Measurements from ENCODE around the gene CSRNP3.

- no peak for TF ChIP-seq EZH2phosphoT487 (IDR thresholded peaks at IDR 0.05; ENCODE audit: borderline replicate concordance)
- TF ChIP-seq POLR2AphosphoS5 (IDR thresholded peaks at IDR 0.05; ENCODE audit: low read depth, low read length) = no peak
- no peak for TF ChIP-seq CTCF (IDR thresholded peaks at IDR 0.05 in 2 of 3, conservative IDR thresholded peaks at IDR 0.05 in 1 of 3; ENCODE audit: borderline replicate concordance in 1 of 3, insufficient read depth in 1 of 3, low read depth in 2 of 3, low read length in 2 of 3)
- no peak for TF ChIP-seq EZH2 (IDR thresholded peaks at IDR 0.05)
- TF ChIP-seq, protein P1, sequence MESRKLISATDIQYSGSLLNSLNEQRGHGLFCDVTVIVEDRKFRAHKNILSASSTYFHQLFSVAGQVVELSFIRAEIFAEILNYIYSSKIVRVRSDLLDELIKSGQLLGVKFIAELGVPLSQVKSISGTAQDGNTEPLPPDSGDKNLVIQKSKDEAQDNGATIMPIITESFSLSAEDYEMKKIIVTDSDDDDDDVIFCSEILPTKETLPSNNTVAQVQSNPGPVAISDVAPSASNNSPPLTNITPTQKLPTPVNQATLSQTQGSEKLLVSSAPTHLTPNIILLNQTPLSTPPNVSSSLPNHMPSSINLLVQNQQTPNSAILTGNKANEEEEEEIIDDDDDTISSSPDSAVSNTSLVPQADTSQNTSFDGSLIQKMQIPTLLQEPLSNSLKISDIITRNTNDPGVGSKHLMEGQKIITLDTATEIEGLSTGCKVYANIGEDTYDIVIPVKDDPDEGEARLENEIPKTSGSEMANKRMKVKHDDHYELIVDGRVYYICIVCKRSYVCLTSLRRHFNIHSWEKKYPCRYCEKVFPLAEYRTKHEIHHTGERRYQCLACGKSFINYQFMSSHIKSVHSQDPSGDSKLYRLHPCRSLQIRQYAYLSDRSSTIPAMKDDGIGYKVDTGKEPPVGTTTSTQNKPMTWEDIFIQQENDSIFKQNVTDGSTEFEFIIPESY (IDR thresholded peaks at IDR 0.05; ENCODE audit: extremely low read depth, insufficient replicate concordance, low read length) = no peak
- TF ChIP-seq REST (IDR thresholded peaks at IDR 0.05; ENCODE audit: low read depth) = no peak
- no peak for TF ChIP-seq SIN3A (IDR thresholded peaks at IDR 0.05; ENCODE audit: low read depth)
- no peak for TF ChIP-seq FOSL1 (IDR thresholded peaks at IDR 0.05; ENCODE audit: low read depth)
- TF ChIP-seq POLR2A (IDR thresholded peaks at IDR 0.05; ENCODE audit: borderline replicate concordance, extremely low read depth, insufficient read depth, insufficient read length) = no peak
- no peak for TF ChIP-seq TCF7L2 (IDR thresholded peaks at IDR 0.05; ENCODE audit: borderline replicate concordance, extremely low read depth, insufficient read depth, insufficient read length)
- no peak for TF ChIP-seq CEBPB (IDR thresholded peaks at IDR 0.05; ENCODE audit: low read depth)
These were observed 181.7 kb downstream of the CSRNP3 start for GRCh38 chr2:165651233-165651632.
